ENCODE results near the gene VASH1. TPM values are rescaled to one million over a fixed set of nuclear protein-coding genes. Genes with fewer than 3 reads are reported as not detected.
"Not testable (repeated sequence)": the region's sequence is repeated elsewhere in the genome, so short reads cannot be mapped to it uniquely, and the experiment has no call there.

VASH1 gene
- total and polyA plus RNA-seq, 3 experiments from 2014 or later: 1.4 to 6.3 (median 5.7) TPM

GRCh38 chr14:76729258-76729657, 32.0 kb upstream of the VASH1 start:
- H3K27me3 Mint-ChIP-seq: peaks cover 13 to 52% of the 10 kb centered on the region in 2 donors
- no peak overlapping the region for H3K27ac Mint-ChIP-seq
- no peak for DNase-seq
- Histone ChIP-seq H3K9me3 (ENCODE audit: low read length) (no peaks in the 10 kb centered on the region), H3K4me3 (ENCODE audit: low read length) (no peak overlapping the region), H3K27me3 (ENCODE audit: insufficient read depth, low read length, poor library complexity, severe bottlenecking) (no peaks in the 10 kb centered on the region), H3K27ac (ENCODE audit: low read depth, low read length) (no peak overlapping the region), H3K36me3 (ENCODE audit: insufficient read depth, low read length) (no peaks in the 10 kb centered on the region), H3K4me1 (ENCODE audit: insufficient read depth, low read length) (no peaks in the 10 kb centered on the region)
- CTCF ChIA-PET: no interaction called here
- H3K9me3 Mint-ChIP-seq: peaks cover 0 to 1% (median 0%) of the 10 kb centered on the region in 5 donors
- no peaks in the 10 kb centered on the region for H3K4me1 Mint-ChIP-seq
- H3K36me3 Mint-ChIP-seq: no peaks in the 10 kb centered on the region
- no peak overlapping the region for H3K4me3 Mint-ChIP-seq
- POLR2A ChIA-PET: no interaction called here

GRCh38 chr14:76729953-76730505, 31.2 kb upstream of the VASH1 start:
- DNase-seq: no peak
- no peaks in the 10 kb centered on the region for H3K4me1 ChIP-seq (ENCODE audit: insufficient read depth, low read length)
- no peak overlapping the region for H3K4me3 Mint-ChIP-seq
- peaks cover 13 to 52% of the 10 kb centered on the region in 2 donors for H3K27me3 Mint-ChIP-seq
- H3K4me3 ChIP-seq (ENCODE audit: low read length): no peak overlapping the region
- H3K27ac ChIP-seq (ENCODE audit: low read depth, low read length): no peak overlapping the region
- ChIA-PET CTCF (no interaction called here), POLR2A (no interaction called here)
- H3K4me1 Mint-ChIP-seq: no peaks in the 10 kb centered on the region
- H3K9me3 ChIP-seq (ENCODE audit: low read length): no peaks in the 10 kb centered on the region
- H3K27me3 ChIP-seq (ENCODE audit: insufficient read depth, low read length, poor library complexity, severe bottlenecking): no peaks in the 10 kb centered on the region
- no peak overlapping the region for H3K27ac Mint-ChIP-seq
- H3K36me3 ChIP-seq (ENCODE audit: insufficient read depth, low read length): no peaks in the 10 kb centered on the region
- no peaks in the 10 kb centered on the region for H3K36me3 Mint-ChIP-seq
- peaks cover 0 to 1% (median 0%) of the 10 kb centered on the region in 5 donors for H3K9me3 Mint-ChIP-seq

- H3K36me3 Mint-ChIP-seq; H3K9me3 ChIP-seq (ENCODE audit: low read length); DNase-seq; H3K9me3 Mint-ChIP-seq; H3K27ac Mint-ChIP-seq; H3K4me3 ChIP-seq (ENCODE audit: low read length); POLR2A ChIA-PET; H3K4me3 Mint-ChIP-seq; H3K36me3 ChIP-seq (ENCODE audit: insufficient read depth, low read length); H3K4me1 ChIP-seq (ENCODE audit: insufficient read depth, low read length); CTCF ChIA-PET; H3K27ac ChIP-seq (ENCODE audit: low read depth, low read length); H3K4me1 Mint-ChIP-seq; H3K27me3 ChIP-seq (ENCODE audit: insufficient read depth, low read length, poor library complexity, severe bottlenecking): not testable (repeated sequence)
- H3K27me3 Mint-ChIP-seq: peaks cover 12 to 58% of the 10 kb centered on the region in 2 donors
Observed at GRCh38 chr14:76734501-76734900, 26.8 kb upstream of the VASH1 start.

- ChIA-PET POLR2A (no interaction called here), CTCF (no interaction called here)
- peaks cover 10 to 50% of the 10 kb centered on the region in 2 donors for H3K27me3 Mint-ChIP-seq
Observed at GRCh38 chr14:76736514-76736913, 24.8 kb upstream of the VASH1 start.

GRCh38 chr14:76741074-76741473, 20.2 kb upstream of the VASH1 start:
- Histone ChIP-seq H3K9me3 (ENCODE audit: low read length) (no peaks in the 10 kb centered on the region), H3K36me3 (ENCODE audit: insufficient read depth, low read length) (no peaks in the 10 kb centered on the region), H3K4me1 (ENCODE audit: insufficient read depth, low read length) (no peaks in the 10 kb centered on the region), H3K4me3 (ENCODE audit: low read length) (no peak overlapping the region), H3K27ac (ENCODE audit: low read depth, low read length) (no peak overlapping the region), H3K27me3 (ENCODE audit: insufficient read depth, low read length, poor library complexity, severe bottlenecking) (no peaks in the 10 kb centered on the region)
- Mint-ChIP-seq H3K9me3 (peaks cover 15 to 39% (median 36%) of the 10 kb centered on the region in 5 donors), H3K27me3 (peaks cover 22 to 59% of the 10 kb centered on the region in 2 donors), H3K27ac (peak overlapping the region in 1 of 8 donors; percentile 8), H3K36me3 (peaks cover 0 to 18% (median 0%) of the 10 kb centered on the region in 3 donors), H3K4me1 (no peaks in the 10 kb centered on the region), H3K4me3 (no peak overlapping the region)
- DNase-seq: no peak
- POLR2A ChIA-PET: no interaction called here
- CTCF ChIA-PET: no interaction called here

More at GRCh38 chr14:76736514-76736913, 24.8 kb upstream of the VASH1 start:
- Mint-ChIP-seq H3K27ac (no peak overlapping the region), H3K4me1 (no peaks in the 10 kb centered on the region), H3K36me3 (peaks cover 0 to 13% (median 0%) of the 10 kb centered on the region in 3 donors), H3K9me3 (peaks cover 15 to 27% (median 25%) of the 10 kb centered on the region in 5 donors), H3K4me3 (no peak overlapping the region)
- H3K36me3 ChIP-seq (ENCODE audit: insufficient read depth, low read length): no peaks in the 10 kb centered on the region
- H3K4me1 ChIP-seq (ENCODE audit: insufficient read depth, low read length): no peaks in the 10 kb centered on the region
- no peaks in the 10 kb centered on the region for H3K9me3 ChIP-seq (ENCODE audit: low read length)
- H3K27me3 ChIP-seq (ENCODE audit: insufficient read depth, low read length, poor library complexity, severe bottlenecking): no peaks in the 10 kb centered on the region
- no peak overlapping the region for H3K4me3 ChIP-seq (ENCODE audit: low read length)
- no peak overlapping the region for H3K27ac ChIP-seq (ENCODE audit: low read depth, low read length)
- DNase-seq: no peak

GRCh38 chr14:76742185-76742584, 19.1 kb upstream of the VASH1 start:
- H3K4me1 ChIP-seq (ENCODE audit: insufficient read depth, low read length): no peaks in the 10 kb centered on the region
- Mint-ChIP-seq H3K4me1 (no peaks in the 10 kb centered on the region), H3K27me3 (peaks cover 26 to 52% of the 10 kb centered on the region in 2 donors), H3K4me3 (no peak overlapping the region), H3K36me3 (peaks cover 0 to 18% (median 0%) of the 10 kb centered on the region in 3 donors), H3K9me3 (peaks cover 15 to 39% (median 36%) of the 10 kb centered on the region in 5 donors), H3K27ac (no peak overlapping the region)
- H3K27me3 ChIP-seq (ENCODE audit: insufficient read depth, low read length, poor library complexity, severe bottlenecking): no peaks in the 10 kb centered on the region
- no peak for DNase-seq
- H3K36me3 ChIP-seq (ENCODE audit: insufficient read depth, low read length): no peaks in the 10 kb centered on the region
- H3K27ac ChIP-seq (ENCODE audit: low read depth, low read length): no peak overlapping the region
- POLR2A ChIA-PET: no interaction called here
- H3K4me3 ChIP-seq (ENCODE audit: low read length): no peak overlapping the region
- H3K9me3 ChIP-seq (ENCODE audit: low read length): no peaks in the 10 kb centered on the region
- CTCF ChIA-PET: no interaction called here

- CTCF ChIA-PET: no interaction called here
- POLR2A ChIA-PET: no interaction called here
Observed at GRCh38 chr14:76742966-76743365, 18.3 kb upstream of the VASH1 start.

GRCh38 chr14:76752744-76753143, 8.5 kb upstream of the VASH1 start:
- no peaks in the 10 kb centered on the region for H3K4me1 Mint-ChIP-seq
- Histone ChIP-seq H3K4me3 (ENCODE audit: low read length) (no peak overlapping the region), H3K27ac (ENCODE audit: low read depth, low read length) (no peak overlapping the region), H3K27me3 (ENCODE audit: insufficient read depth, low read length, poor library complexity, severe bottlenecking) (no peaks in the 10 kb centered on the region), H3K4me1 (ENCODE audit: insufficient read depth, low read length) (no peaks in the 10 kb centered on the region), H3K36me3 (ENCODE audit: insufficient read depth, low read length) (no peaks in the 10 kb centered on the region), H3K9me3 (ENCODE audit: low read length) (no peaks in the 10 kb centered on the region)
- H3K27ac Mint-ChIP-seq: no peak overlapping the region
- H3K36me3 Mint-ChIP-seq: no peaks in the 10 kb centered on the region
- peaks cover 5 to 14% of the 10 kb centered on the region in 2 donors for H3K27me3 Mint-ChIP-seq
- H3K9me3 Mint-ChIP-seq: peaks cover 0 to 3% (median 0%) of the 10 kb centered on the region in 5 donors
- ChIA-PET CTCF (no interaction called here), POLR2A (no interaction called here)
- DNase-seq: no peak
- no peak overlapping the region for H3K4me3 Mint-ChIP-seq

More at GRCh38 chr14:76742966-76743365, 18.3 kb upstream of the VASH1 start:
- no peaks in the 10 kb centered on the region for H3K9me3 ChIP-seq (ENCODE audit: low read length)
- Mint-ChIP-seq H3K9me3 (peaks cover 15 to 39% (median 36%) of the 10 kb centered on the region in 5 donors), H3K27me3 (peaks cover 27 to 46% of the 10 kb centered on the region in 2 donors), H3K4me3 (no peak overlapping the region), H3K36me3 (peaks cover 0 to 18% (median 0%) of the 10 kb centered on the region in 3 donors), H3K4me1 (no peaks in the 10 kb centered on the region), H3K27ac (no peak overlapping the region)
- no peak overlapping the region for H3K27ac ChIP-seq (ENCODE audit: low read depth, low read length)
- no peak for DNase-seq
- no peaks in the 10 kb centered on the region for H3K36me3 ChIP-seq (ENCODE audit: insufficient read depth, low read length)
- no peaks in the 10 kb centered on the region for H3K4me1 ChIP-seq (ENCODE audit: insufficient read depth, low read length)
- H3K27me3 ChIP-seq (ENCODE audit: insufficient read depth, low read length, poor library complexity, severe bottlenecking): no peaks in the 10 kb centered on the region
- no peak overlapping the region for H3K4me3 ChIP-seq (ENCODE audit: low read length)

Measured in CD8-positive, alpha-beta memory T cell (primary cell).